ENCODE measurements around the gene ZNF8.
A peak's percentile ranks its signal among the peaks of the same experiment; 100 is the strongest.

Gene ZNF8

GRCh38 chr19:58326914-58327726 is 48.4 kb downstream of the ZNF8 start, which contains the start of gene ZSCAN22:
ZSCAN22 (plus strand) TSS chr19:58326994; CDS start chr19:58334803, 7,809 bp downstream.
- H3K9me3 ChIP-seq (replicated peaks; ENCODE audit: insufficient read depth, low read length) = no peaks in the 10 kb centered on the region
- DNase-seq = peak; percentile 96
- no peaks in the 10 kb centered on the region for H3K27me3 ChIP-seq (replicated peaks; ENCODE audit: insufficient read depth, low read length)
- H3K4me2 ChIP-seq (ENCODE audit: low read depth, low read length) = peak within 1 kb of the TSS; percentile 62
- H2AFZ ChIP-seq (ENCODE audit: low read length) = peak within 1 kb of the TSS; percentile 95
- peaks cover 10% of the 10 kb centered on the region for H3K79me2 ChIP-seq (ENCODE audit: low read length)
- no peaks in the 10 kb centered on the region for H3K9me2 ChIP-seq (replicated peaks; ENCODE audit: insufficient read depth, low read length)
- H3F3A ChIP-seq (ENCODE audit: insufficient read depth, low read length) = no peaks in the 10 kb centered on the region
- peak within 1 kb of the TSS; percentile 61; the same call in 1 of the 2 replicates for H3K27ac ChIP-seq (ENCODE audit: low read length)
- H3K4me3 ChIP-seq (ENCODE audit: low read length) = peak within 1 kb of the TSS; percentile 90
- no peaks in the 10 kb centered on the region for H4K20me1 ChIP-seq (ENCODE audit: insufficient read depth, low read length)
- peak within 1 kb of the TSS; percentile 88 for H3K9ac ChIP-seq (ENCODE audit: low read length)
- no peak for TF ChIP-seq CTCF (IDR thresholded peaks at IDR 0.05; ENCODE audit: low read length)
- no peak for TF ChIP-seq EZH2phosphoT487 (IDR thresholded peaks at IDR 0.05; ENCODE audit: low read length)
- TF ChIP-seq EZH2 (optimal IDR thresholded peaks at IDR 0.05; ENCODE audit: low read depth, low read length) = no peak
- H3K36me3 ChIP-seq (replicated peaks; ENCODE audit: insufficient read depth, low read length) = no peaks in the 10 kb centered on the region
- peaks cover 7% of the 10 kb centered on the region; the same call in 1 of the 2 replicates for H3K4me1 ChIP-seq (ENCODE audit: low read length)

- Histone ChIP-seq H3K4me3 (ENCODE audit: low read length) (no peak overlapping the region), H4K20me1 (ENCODE audit: insufficient read depth, low read length) (no peaks in the 10 kb centered on the region), H3K27ac (ENCODE audit: low read length) (no peak overlapping the region), H3F3A (ENCODE audit: insufficient read depth, low read length) (no peaks in the 10 kb centered on the region), H3K9me3 (replicated peaks; ENCODE audit: insufficient read depth, low read length) (no peaks in the 10 kb centered on the region), H2AFZ (ENCODE audit: low read length) (no peak overlapping the region), H3K36me3 (replicated peaks; ENCODE audit: insufficient read depth, low read length) (no peaks in the 10 kb centered on the region), H3K27me3 (replicated peaks; ENCODE audit: insufficient read depth, low read length) (no peaks in the 10 kb centered on the region), H3K79me2 (ENCODE audit: low read length) (peaks cover 10% of the 10 kb centered on the region), H3K4me1 (ENCODE audit: low read length) (peaks cover 7% of the 10 kb centered on the region; the same call in 1 of the 2 replicates), H3K4me2 (ENCODE audit: low read depth, low read length) (no peak overlapping the region), H3K9ac (ENCODE audit: low read length) (no peak overlapping the region), H3K9me2 (replicated peaks; ENCODE audit: insufficient read depth, low read length) (no peaks in the 10 kb centered on the region)
- DNase-seq = no peak
- TF ChIP-seq EZH2phosphoT487 (IDR thresholded peaks at IDR 0.05; ENCODE audit: low read length) = no peak
- TF ChIP-seq CTCF (IDR thresholded peaks at IDR 0.05; ENCODE audit: low read length) = peak; percentile 29
Measured at GRCh38 chr19:58328999-58329398, 50.2 kb downstream of the ZNF8 start.

- no peak overlapping the region for H2AFZ ChIP-seq (ENCODE audit: low read length)
- DNase-seq = no peak
- H3K4me2 ChIP-seq (ENCODE audit: low read depth, low read length) = no peak overlapping the region
Measured at GRCh38 chr19:58330458-58330857, 51.7 kb downstream of the ZNF8 start.

More at GRCh38 chr19:58330458-58330857, 51.7 kb downstream of the ZNF8 start:
- no peaks in the 10 kb centered on the region for H3K9me3 ChIP-seq (replicated peaks; ENCODE audit: insufficient read depth, low read length)
- no peak overlapping the region for H3K4me3 ChIP-seq (ENCODE audit: low read length)
- no peak overlapping the region for H3K27ac ChIP-seq (ENCODE audit: low read length)
- no peaks in the 10 kb centered on the region for H3K27me3 ChIP-seq (replicated peaks; ENCODE audit: insufficient read depth, low read length)
- no peaks in the 10 kb centered on the region for H4K20me1 ChIP-seq (ENCODE audit: insufficient read depth, low read length)
- TF ChIP-seq EZH2 (optimal IDR thresholded peaks at IDR 0.05; ENCODE audit: low read depth, low read length) (no peak), CTCF (IDR thresholded peaks at IDR 0.05; ENCODE audit: low read length) (no peak), EZH2phosphoT487 (IDR thresholded peaks at IDR 0.05; ENCODE audit: low read length) (no peak)
- H3F3A ChIP-seq (ENCODE audit: insufficient read depth, low read length) = no peaks in the 10 kb centered on the region
- no peaks in the 10 kb centered on the region for H3K9me2 ChIP-seq (replicated peaks; ENCODE audit: insufficient read depth, low read length)
- H3K79me2 ChIP-seq (ENCODE audit: low read length) = peaks cover 10% of the 10 kb centered on the region
- no peak overlapping the region for H3K9ac ChIP-seq (ENCODE audit: low read length)
- H3K36me3 ChIP-seq (replicated peaks; ENCODE audit: insufficient read depth, low read length) = 0 out of 2 replicates have a peak, but pooled peaks cover 3% of the 10 kb centered on the region
- peaks cover 6% of the 10 kb centered on the region; the same call in 1 of the 2 replicates for H3K4me1 ChIP-seq (ENCODE audit: low read length)
